ENCODE results near the gene KCNQ5. TPM values are rescaled to one million over a fixed set of nuclear protein-coding genes. Genes with fewer than 3 reads are reported as not detected.

KCNQ5 gene
- total RNA-seq, 6 donors from 2014 or later: 0.30 to 3.1 (median 0.32) TPM

DNA sequence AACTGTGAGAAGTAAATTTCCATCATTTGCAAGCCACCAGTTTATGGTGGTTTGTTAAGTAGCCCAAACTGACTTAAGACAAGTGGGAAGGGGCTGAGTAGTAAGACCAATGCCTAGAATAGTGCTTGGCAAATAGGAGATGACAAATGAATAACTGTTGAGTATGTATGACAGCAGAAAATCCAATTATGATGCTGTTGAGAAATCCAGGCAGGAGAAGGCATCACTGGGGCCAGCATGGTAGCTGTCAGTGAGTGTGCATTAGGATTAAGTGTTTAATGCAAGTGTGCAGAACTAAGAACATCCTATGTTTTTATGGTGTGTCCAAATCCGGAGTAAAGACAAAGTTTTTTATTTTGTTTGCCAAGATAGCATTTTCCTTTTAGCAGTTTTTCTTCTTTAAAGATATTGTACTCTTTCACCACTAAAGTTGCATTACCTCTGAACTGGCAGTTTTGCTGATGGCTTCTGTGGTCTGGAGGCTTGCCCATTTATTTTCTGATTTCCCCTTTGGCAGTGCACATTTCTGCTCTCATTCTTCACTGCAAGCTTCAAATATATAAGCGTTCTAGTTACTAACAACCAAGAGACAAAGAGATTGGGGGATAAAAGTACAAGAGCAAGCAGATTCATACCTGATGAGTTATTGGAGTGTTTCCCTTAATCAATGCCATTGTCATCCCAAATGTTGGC, 289.7 kb downstream of the KCNQ5 start:
- ATAC-seq (ENCODE audit: low FRiP score in 2 of 2) (no peak), DNase-seq (no peak)
- 43 to 46% methylated on average over 2 of the region's 2 CpGs for WGBS, 2 donors
- Histone ChIP-seq H3K4me3 (no peak overlapping the region), H3K36me3 (no peaks in the 10 kb centered on the region), H3K4me1 (no peaks in the 10 kb centered on the region), H3K27me3 (no peaks in the 10 kb centered on the region), H3K27ac (no peak overlapping the region), H3K9me3 (no peaks in the 10 kb centered on the region)
- TF ChIP-seq, protein P1, sequence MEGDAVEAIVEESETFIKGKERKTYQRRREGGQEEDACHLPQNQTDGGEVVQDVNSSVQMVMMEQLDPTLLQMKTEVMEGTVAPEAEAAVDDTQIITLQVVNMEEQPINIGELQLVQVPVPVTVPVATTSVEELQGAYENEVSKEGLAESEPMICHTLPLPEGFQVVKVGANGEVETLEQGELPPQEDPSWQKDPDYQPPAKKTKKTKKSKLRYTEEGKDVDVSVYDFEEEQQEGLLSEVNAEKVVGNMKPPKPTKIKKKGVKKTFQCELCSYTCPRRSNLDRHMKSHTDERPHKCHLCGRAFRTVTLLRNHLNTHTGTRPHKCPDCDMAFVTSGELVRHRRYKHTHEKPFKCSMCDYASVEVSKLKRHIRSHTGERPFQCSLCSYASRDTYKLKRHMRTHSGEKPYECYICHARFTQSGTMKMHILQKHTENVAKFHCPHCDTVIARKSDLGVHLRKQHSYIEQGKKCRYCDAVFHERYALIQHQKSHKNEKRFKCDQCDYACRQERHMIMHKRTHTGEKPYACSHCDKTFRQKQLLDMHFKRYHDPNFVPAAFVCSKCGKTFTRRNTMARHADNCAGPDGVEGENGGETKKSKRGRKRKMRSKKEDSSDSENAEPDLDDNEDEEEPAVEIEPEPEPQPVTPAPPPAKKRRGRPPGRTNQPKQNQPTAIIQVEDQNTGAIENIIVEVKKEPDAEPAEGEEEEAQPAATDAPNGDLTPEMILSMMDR (IDR thresholded peaks at IDR 0.05): no peak
- TF ChIP-seq POLR2A (IDR thresholded peaks at IDR 0.05): no peak
- no peak for TF ChIP-seq EP300 (IDR thresholded peaks at IDR 0.05)
- TF ChIP-seq POLR2AphosphoS5 (IDR thresholded peaks at IDR 0.05): no peak

DNA sequence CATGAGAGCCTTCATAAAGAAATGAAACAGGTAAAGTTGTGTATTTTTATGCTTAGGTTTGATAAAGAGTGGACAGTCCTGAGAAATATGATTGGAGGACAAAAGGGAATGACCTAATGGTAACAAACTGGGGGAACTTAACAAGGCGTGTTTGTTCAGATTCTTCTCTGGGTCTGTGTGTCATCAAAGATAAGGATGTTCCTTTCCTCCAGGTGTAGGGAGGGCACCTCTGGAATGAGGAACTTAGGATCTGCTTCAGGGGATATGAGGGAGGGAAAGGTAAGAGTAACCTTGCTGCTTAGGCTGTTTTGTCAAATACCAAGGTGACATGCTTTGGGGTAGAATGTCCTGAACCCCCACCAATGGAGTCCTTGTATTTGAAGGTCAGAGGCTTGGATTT, 291.9 kb downstream of the KCNQ5 start:
- DNase-seq: no peak
- TF ChIP-seq POLR2A (IDR thresholded peaks at IDR 0.05): no peak
- no peak for TF ChIP-seq POLR2AphosphoS5 (IDR thresholded peaks at IDR 0.05)
- TF ChIP-seq, protein P1 (IDR thresholded peaks at IDR 0.05): no peak
- no peak for TF ChIP-seq EP300 (IDR thresholded peaks at IDR 0.05)
- Histone ChIP-seq H3K4me3 (no peak overlapping the region), H3K9me3 (no peaks in the 10 kb centered on the region), H3K27me3 (no peaks in the 10 kb centered on the region), H3K36me3 (no peaks in the 10 kb centered on the region), H3K27ac (no peak overlapping the region), H3K4me1 (no peaks in the 10 kb centered on the region)
- ATAC-seq (ENCODE audit: low FRiP score in 2 of 2): no peak
- 68 to 84% methylated on average over 1 of the region's 1 CpG for WGBS, 2 donors

DNA sequence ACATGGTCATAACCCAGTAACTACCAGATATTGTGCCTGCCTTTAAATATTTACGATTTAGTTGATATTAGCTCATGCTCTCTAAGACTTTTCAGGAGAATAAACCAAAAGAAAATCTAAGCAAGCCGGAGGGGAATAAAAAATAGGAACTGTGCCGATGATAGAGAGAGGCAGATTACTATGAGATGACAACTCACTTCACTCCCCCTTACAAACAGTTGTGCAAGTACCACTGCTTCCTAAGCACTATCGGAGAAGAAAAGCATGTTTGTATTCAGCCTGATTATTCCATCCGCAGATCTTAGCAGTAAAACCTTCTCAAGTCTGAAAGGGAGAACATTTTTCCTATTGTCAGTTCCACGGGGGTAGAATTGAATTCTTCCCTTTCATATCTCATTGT, 294.4 kb downstream of the KCNQ5 start:
- ATAC-seq (ENCODE audit: low FRiP score in 2 of 2) (no peak), DNase-seq (no peak)
- Histone ChIP-seq H3K9me3 (no peaks in the 10 kb centered on the region), H3K27me3 (no peaks in the 10 kb centered on the region), H3K4me3 (no peak overlapping the region), H3K4me1 (no peaks in the 10 kb centered on the region), H3K36me3 (no peaks in the 10 kb centered on the region), H3K27ac (no peak overlapping the region)
- 60 to 75% methylated on average over 6 of the region's 6 CpGs for WGBS, 2 donors
- no peak for TF ChIP-seq EP300 (IDR thresholded peaks at IDR 0.05)
- no peak for TF ChIP-seq POLR2AphosphoS5 (IDR thresholded peaks at IDR 0.05)
- no peak for TF ChIP-seq POLR2A (IDR thresholded peaks at IDR 0.05)
- TF ChIP-seq, protein P1 (IDR thresholded peaks at IDR 0.05): no peak

DNA sequence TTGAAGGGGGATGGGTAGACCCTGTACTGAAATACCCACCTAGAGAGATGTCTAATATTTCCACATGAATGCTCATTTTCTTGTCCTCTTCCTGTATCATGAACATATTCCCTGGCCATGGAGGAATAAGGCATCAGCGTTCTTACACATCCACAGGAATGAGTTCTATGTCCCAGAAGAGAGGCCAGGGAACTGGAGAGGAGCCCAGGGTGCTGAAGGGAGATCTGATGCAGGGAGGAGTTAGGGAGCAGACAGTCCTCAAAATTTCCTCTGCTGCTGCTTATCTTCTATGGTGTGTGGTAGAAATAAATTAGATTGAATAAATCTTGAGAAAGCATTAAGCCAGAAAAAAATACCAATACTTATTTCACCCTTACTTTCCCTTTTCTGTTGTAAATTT, 295.0 kb downstream of the KCNQ5 start:
- TF ChIP-seq POLR2AphosphoS5 (IDR thresholded peaks at IDR 0.05) (no peak), EP300 (IDR thresholded peaks at IDR 0.05) (no peak), POLR2A (IDR thresholded peaks at IDR 0.05) (no peak)
- TF ChIP-seq, protein P1 (IDR thresholded peaks at IDR 0.05): no peak
- DNase-seq: no peak
- H3K4me1 ChIP-seq: no peaks in the 10 kb centered on the region
- H3K36me3 ChIP-seq: no peaks in the 10 kb centered on the region
- no peak overlapping the region for H3K27ac ChIP-seq
- H3K27me3 ChIP-seq: no peaks in the 10 kb centered on the region
- no peaks in the 10 kb centered on the region for H3K9me3 ChIP-seq
- ATAC-seq (ENCODE audit: low FRiP score in 2 of 2): no peak
- H3K4me3 ChIP-seq: no peak overlapping the region
- WGBS, 2 donors: 80 to 100% methylated on average over 1 of the region's 1 CpG

DNA sequence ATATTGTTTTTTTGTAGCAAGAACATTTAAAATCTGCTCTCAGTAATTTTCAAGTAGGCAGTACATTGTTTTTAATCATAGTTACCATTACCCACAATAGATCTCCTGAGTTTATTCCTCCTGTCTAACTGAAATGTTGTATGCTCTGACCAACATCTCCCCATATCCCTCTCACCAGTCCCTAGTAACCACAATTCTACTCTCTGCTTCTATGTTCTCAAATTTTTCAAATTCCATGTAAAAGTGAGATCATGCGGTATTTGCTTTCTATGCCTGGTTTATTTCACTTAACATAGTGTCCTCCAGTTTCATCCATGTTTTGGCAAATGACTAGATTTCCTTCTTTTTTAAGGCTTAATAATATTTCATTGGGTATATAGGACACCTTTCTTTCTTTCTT, 300.5 kb downstream of the KCNQ5 start:
- Histone ChIP-seq H3K4me3 (no peak overlapping the region), H3K4me1 (no peaks in the 10 kb centered on the region), H3K9me3 (no peaks in the 10 kb centered on the region), H3K27me3 (no peaks in the 10 kb centered on the region), H3K27ac (no peak overlapping the region), H3K36me3 (no peaks in the 10 kb centered on the region)
- ATAC-seq (ENCODE audit: low FRiP score in 2 of 2): no peak
- TF ChIP-seq, protein P1 (IDR thresholded peaks at IDR 0.05): no peak
- no peak for DNase-seq
- 78 to 98% methylated on average over 1 of the region's 1 CpG for WGBS, 2 donors
